Osteoblast (primary cell): ENCODE measurements around the gene ADIPOR2. TPM values are rescaled to one million over a fixed set of nuclear protein-coding genes. Genes with fewer than 3 reads are reported as not detected.

Experiments used
- DNase-seq: peaks from one replicate; pipeline ENCODE4 v3.0.0; 2011; ENCODE audit warnings: low spot score, mixed read lengths; ENCODE audit not compliant: insufficient read length; ENCODE audit errors: missing footprints
- H2AFZ ChIP-seq: 2 replicates; pipeline ENCODE4 v1.6.0; 2011; ENCODE audit warnings: mild to moderate bottlenecking, low read length
- H3K27ac ChIP-seq: 2 replicates; pipeline ENCODE4 v1.5.1; 2011; ENCODE audit warnings: mild to moderate bottlenecking, low read depth, low read length, moderate library complexity
- H3K27me3 ChIP-seq: 2 replicates; pipeline ENCODE4 v1.6.0; 2012; ENCODE audit warnings: mild to moderate bottlenecking, control low read depth, inconsistent platforms, low read length, moderate library complexity; ENCODE audit not compliant: insufficient read depth
- H3K36me3 ChIP-seq: 2 replicates; pipeline ENCODE4 v1.5.1; 2011; ENCODE audit warnings: mild to moderate bottlenecking, low read length, control low read depth, moderate library complexity; ENCODE audit not compliant: insufficient read depth
- H3K4me1 ChIP-seq: 2 replicates; pipeline ENCODE4 v1.5.1; 2011; ENCODE audit warnings: mild to moderate bottlenecking, low read length, control low read depth, moderate library complexity; ENCODE audit not compliant: insufficient read depth
- H3K4me2 ChIP-seq: 2 replicates; pipeline ENCODE4 v1.6.0; 2011; ENCODE audit warnings: mild to moderate bottlenecking, low read length; ENCODE audit not compliant: insufficient read depth
- H3K4me3 ChIP-seq: fragments of 200-600 bp; sonication (generic); 3 replicates; pipeline ENCODE4 v1.5.1; 2012; ENCODE audit warnings: mild to moderate bottlenecking, low read length, inconsistent platforms; ENCODE audit not compliant: insufficient read depth
- H3K79me2 ChIP-seq: 2 replicates; pipeline ENCODE4 v1.6.0; 2012; ENCODE audit warnings: mild to moderate bottlenecking, low read length, control low read depth, inconsistent platforms; ENCODE audit not compliant: insufficient read depth
- H3K9me3 ChIP-seq: 2 replicates; pipeline ENCODE4 v1.5.1; 2011; ENCODE audit warnings: low read depth, low read length, control low read depth
- H4K20me1 ChIP-seq: 2 replicates; pipeline ENCODE4 v1.6.0; 2012; ENCODE audit warnings: mild to moderate bottlenecking, low read length, control low read depth; ENCODE audit not compliant: insufficient read depth
- CTCF ChIP-seq: IDR thresholded peaks from 2 replicates; pipeline ENCODE4 v1.5.1; 2011; ENCODE audit warnings: mild to moderate bottlenecking, low read depth, low read length, moderate library complexity; ENCODE audit errors: extremely low read depth
- total RNA-seq: library from RNA; depleted of rRNA; stranded (reverse); fragments of >200 nt; gene quantifications from 2 replicates; pipeline ENCODE4 v1.2.3, GENCODE V29; 2012

ADIPOR2 gene
- total RNA-seq, 1 donor, result 32.2 TPM

- no peak overlapping the region for H2AFZ ChIP-seq
Measured at GRCh38 chr12:1777798-1778197, 86.9 kb downstream of the ADIPOR2 start.

GRCh38 chr12:1778911-1779310 lies 88.0 kb downstream of the ADIPOR2 start:
- no peaks in the 10 kb centered on the region for H3K9me3 ChIP-seq
- peak overlapping the region; percentile 15 for H3K27ac ChIP-seq
- TF ChIP-seq CTCF, result no peak
- DNase-seq, result no peak
- H3K36me3 ChIP-seq, result no peaks in the 10 kb centered on the region
- no peak overlapping the region for H2AFZ ChIP-seq
- no peaks in the 10 kb centered on the region for H3K27me3 ChIP-seq
- H3K79me2 ChIP-seq, result peaks cover 7% of the 10 kb centered on the region
- H3K4me1 ChIP-seq, result peaks cover 43% of the 10 kb centered on the region
- peaks cover 11% of the 10 kb centered on the region for H4K20me1 ChIP-seq
- H3K4me3 ChIP-seq, result no peak overlapping the region
- H3K4me2 ChIP-seq, result peak overlapping the region; percentile 32

More at GRCh38 chr12:1777798-1778197, 86.9 kb downstream of the ADIPOR2 start:
- H3K4me1 ChIP-seq, result peaks cover 43% of the 10 kb centered on the region
- H3K27me3 ChIP-seq, result no peaks in the 10 kb centered on the region
- H4K20me1 ChIP-seq, result peaks cover 11% of the 10 kb centered on the region
- no peak overlapping the region for H3K4me3 ChIP-seq
- peak overlapping the region; percentile 62 for H3K27ac ChIP-seq
- H3K4me2 ChIP-seq, result peak overlapping the region; percentile 41
- DNase-seq, result no peak
- no peaks in the 10 kb centered on the region for H3K9me3 ChIP-seq
- no peaks in the 10 kb centered on the region for H3K36me3 ChIP-seq
- no peak for TF ChIP-seq CTCF
- peaks cover 7% of the 10 kb centered on the region for H3K79me2 ChIP-seq

- H3K36me3 ChIP-seq, result no peaks in the 10 kb centered on the region
- no peak overlapping the region for H2AFZ ChIP-seq
- peak overlapping the region; percentile 15 for H3K27ac ChIP-seq
- no peaks in the 10 kb centered on the region for H3K27me3 ChIP-seq
- no peaks in the 10 kb centered on the region for H3K9me3 ChIP-seq
- peaks cover 43% of the 10 kb centered on the region for H3K4me1 ChIP-seq
- H4K20me1 ChIP-seq, result peaks cover 11% of the 10 kb centered on the region
- H3K4me2 ChIP-seq, result peak overlapping the region; percentile 32
- no peak for DNase-seq
- no peak overlapping the region for H3K4me3 ChIP-seq
- TF ChIP-seq CTCF, result no peak
- H3K79me2 ChIP-seq, result peaks cover 7% of the 10 kb centered on the region
Measured at GRCh38 chr12:1779783-1780182, 88.9 kb downstream of the ADIPOR2 start.

- no peak overlapping the region for H3K4me2 ChIP-seq
- DNase-seq, result no peak
- no peaks in the 10 kb centered on the region for H3K36me3 ChIP-seq
- no peak for TF ChIP-seq CTCF
- H2AFZ ChIP-seq, result no peak overlapping the region
- peaks cover 33% of the 10 kb centered on the region for H3K4me1 ChIP-seq
- H3K4me3 ChIP-seq, result no peak overlapping the region
- H3K27ac ChIP-seq, result no peak overlapping the region
- peaks cover 5% of the 10 kb centered on the region for H3K79me2 ChIP-seq
- no peaks in the 10 kb centered on the region for H3K9me3 ChIP-seq
- H4K20me1 ChIP-seq, result peaks cover 4% of the 10 kb centered on the region
- no peaks in the 10 kb centered on the region for H3K27me3 ChIP-seq
Measured at GRCh38 chr12:1781772-1782171, 90.9 kb downstream of the ADIPOR2 start.
